Measurements from ENCODE around the gene WDR1. TPM values are rescaled to one million over a fixed set of nuclear protein-coding genes. Genes with fewer than 3 reads are reported as not detected.

Gene WDR1
- total RNA-seq, 1 experiment from 2014 or later, result 199 TPM

GRCh38 chr4:10134141-10134540, 17.5 kb upstream of the WDR1 start:
- no peak for DNase-seq
- CTCF ChIA-PET, result no interaction called here
- Mint-ChIP-seq H3K4me1 (ENCODE audit: low read depth, unreplicated experiment) (no peaks in the 10 kb centered on the region), H3K9me3 (ENCODE audit: low read depth, unreplicated experiment) (no peaks in the 10 kb centered on the region), H3K36me3 (ENCODE audit: insufficient read depth, unreplicated experiment) (no peaks in the 10 kb centered on the region), H3K27ac (ENCODE audit: unreplicated experiment) (no peak overlapping the region), H3K4me3 (ENCODE audit: low read depth, unreplicated experiment) (no peak overlapping the region), H3K27me3 (ENCODE audit: unreplicated experiment) (peaks cover 30% of the 10 kb centered on the region)
- BruUV-seq (replicated peaks), result no TSS peak
- intact Hi-C loops (cut with micrococcal nuclease; ENCODE audit: unreplicated experiment), result no loop called here
- TF ChIP-seq CTCF (IDR thresholded peaks at IDR 0.05; ENCODE audit: unreplicated experiment), result no peak

- Mint-ChIP-seq H3K9me3 (ENCODE audit: low read depth, unreplicated experiment) (no peaks in the 10 kb centered on the region), H3K27ac (ENCODE audit: unreplicated experiment) (no peak overlapping the region), H3K4me3 (ENCODE audit: low read depth, unreplicated experiment) (no peak overlapping the region), H3K4me1 (ENCODE audit: low read depth, unreplicated experiment) (no peaks in the 10 kb centered on the region), H3K27me3 (ENCODE audit: unreplicated experiment) (peaks cover 18% of the 10 kb centered on the region), H3K36me3 (ENCODE audit: insufficient read depth, unreplicated experiment) (no peaks in the 10 kb centered on the region)
- DNase-seq, result no peak
- no peak for TF ChIP-seq CTCF (IDR thresholded peaks at IDR 0.05; ENCODE audit: unreplicated experiment)
- no TSS peak for BruUV-seq (replicated peaks)
- intact Hi-C loops (cut with micrococcal nuclease; ENCODE audit: unreplicated experiment), result no loop called here
- CTCF ChIA-PET, result no interaction called here
Measured at GRCh38 chr4:10131202-10131601, 14.6 kb upstream of the WDR1 start.

- intact Hi-C loops (cut with micrococcal nuclease; ENCODE audit: unreplicated experiment), result no loop called here
- Mint-ChIP-seq H3K27me3 (ENCODE audit: unreplicated experiment) (peaks cover 27% of the 10 kb centered on the region), H3K9me3 (ENCODE audit: low read depth, unreplicated experiment) (peaks cover 3% of the 10 kb centered on the region), H3K4me1 (ENCODE audit: low read depth, unreplicated experiment) (no peaks in the 10 kb centered on the region), H3K36me3 (ENCODE audit: insufficient read depth, unreplicated experiment) (no peaks in the 10 kb centered on the region), H3K27ac (ENCODE audit: unreplicated experiment) (no peak overlapping the region), H3K4me3 (ENCODE audit: low read depth, unreplicated experiment) (no peak overlapping the region)
- DNase-seq, result no peak
- TF ChIP-seq CTCF (IDR thresholded peaks at IDR 0.05; ENCODE audit: unreplicated experiment), result no peak
- no TSS peak for BruUV-seq (replicated peaks)
- CTCF ChIA-PET, result no interaction called here
Measured at GRCh38 chr4:10130178-10130888, 13.7 kb upstream of the WDR1 start.

- no peak for TF ChIP-seq CTCF (IDR thresholded peaks at IDR 0.05; ENCODE audit: unreplicated experiment)
- Mint-ChIP-seq H3K36me3 (ENCODE audit: insufficient read depth, unreplicated experiment) (no peaks in the 10 kb centered on the region), H3K9me3 (ENCODE audit: low read depth, unreplicated experiment) (peaks cover 3% of the 10 kb centered on the region), H3K27ac (ENCODE audit: unreplicated experiment) (no peak overlapping the region), H3K4me1 (ENCODE audit: low read depth, unreplicated experiment) (no peaks in the 10 kb centered on the region), H3K27me3 (ENCODE audit: unreplicated experiment) (peaks cover 28% of the 10 kb centered on the region), H3K4me3 (ENCODE audit: low read depth, unreplicated experiment) (no peak overlapping the region)
- no TSS peak for BruUV-seq (replicated peaks)
- intact Hi-C loops (cut with micrococcal nuclease; ENCODE audit: unreplicated experiment), result no loop called here
- no peak for DNase-seq
- CTCF ChIA-PET, result no interaction called here
Measured at GRCh38 chr4:10129196-10130177, 12.9 kb upstream of the WDR1 start.

Data from Calu3 (cell line).